GM19468 (cell line): Measurements from ENCODE around the gene CD151.

Experiments
- ATAC-seq: cut with Tn5 transposase; IDR thresholded peaks from one replicate; pipeline ENCODE4 v1.9.1; 2021; ENCODE audit warnings: mild to moderate bottlenecking, moderate library complexity, moderate number of reproducible peaks; ENCODE audit not compliant: unreplicated experiment; ENCODE audit errors: extremely low read depth

The CD151 gene

DNA sequence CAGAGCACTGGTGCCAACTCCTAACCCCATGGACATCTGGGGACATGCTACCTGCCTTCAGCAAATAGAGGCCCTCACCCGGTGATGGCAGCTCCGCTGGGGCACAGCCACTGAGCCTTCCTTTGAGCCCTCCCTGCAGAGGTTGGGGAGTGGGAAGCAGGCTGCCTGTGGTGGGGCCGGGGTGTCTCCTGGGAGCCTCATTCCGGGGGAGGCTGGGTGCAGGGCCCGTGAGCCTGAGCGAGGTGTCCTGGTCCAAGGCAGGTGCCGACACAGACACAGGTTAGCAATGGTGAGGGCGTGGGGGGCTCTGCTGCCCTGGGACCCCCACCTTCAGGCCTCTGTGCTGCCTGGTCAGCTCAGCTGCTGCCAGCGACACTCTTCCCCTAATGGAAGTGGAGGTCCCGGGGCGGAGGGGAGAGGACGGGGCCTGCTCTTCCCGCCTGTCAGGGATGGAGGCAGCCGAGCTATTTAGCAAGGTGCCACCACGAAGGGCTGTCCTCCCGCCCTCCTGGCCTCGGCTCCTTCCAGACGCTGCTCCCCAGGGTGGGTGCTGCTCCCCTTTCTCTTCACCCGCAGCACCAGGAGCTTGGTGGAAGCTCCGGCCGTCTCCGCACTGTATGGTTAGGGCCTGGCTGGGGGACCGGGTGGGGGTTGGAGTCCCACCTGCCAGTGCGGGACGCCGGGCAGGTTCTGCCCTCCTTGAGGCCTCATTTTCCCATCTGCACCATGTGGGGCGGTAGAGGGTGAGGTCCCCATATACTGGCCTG, 21.1 kb downstream of the CD151 start:
- no peak for ATAC-seq

GRCh38 chr11:854601-855329, 22.0 kb downstream of the CD151 start:
- ATAC-seq: no peak

GRCh38 chr11:855330-855674, 22.6 kb downstream of the CD151 start:
- ATAC-seq: no peak

GRCh38 chr11:855796-856195, 23.0 kb downstream of the CD151 start:
- no peak for ATAC-seq

DNA sequence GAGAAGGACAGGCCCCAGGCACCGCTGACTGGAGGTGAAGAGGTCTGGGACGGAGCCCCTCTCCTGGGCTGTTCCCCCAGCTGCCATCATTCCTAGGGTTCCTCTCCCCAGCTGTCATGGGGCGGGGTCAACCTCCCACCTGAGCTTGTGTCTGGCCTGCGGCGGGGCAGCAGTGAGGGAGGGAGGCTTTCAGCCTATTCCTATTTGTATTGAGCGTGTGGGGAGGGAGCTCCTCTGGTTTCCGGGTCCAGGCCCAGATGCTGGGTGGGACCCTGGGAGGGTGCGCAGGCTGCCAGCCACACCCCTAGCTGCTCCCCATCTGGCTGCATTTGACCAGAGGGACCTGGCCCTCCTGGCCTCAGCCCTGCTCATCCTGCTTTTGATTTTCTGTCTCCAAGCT, 23.6 kb downstream of the CD151 start:
- no peak for ATAC-seq

DNA sequence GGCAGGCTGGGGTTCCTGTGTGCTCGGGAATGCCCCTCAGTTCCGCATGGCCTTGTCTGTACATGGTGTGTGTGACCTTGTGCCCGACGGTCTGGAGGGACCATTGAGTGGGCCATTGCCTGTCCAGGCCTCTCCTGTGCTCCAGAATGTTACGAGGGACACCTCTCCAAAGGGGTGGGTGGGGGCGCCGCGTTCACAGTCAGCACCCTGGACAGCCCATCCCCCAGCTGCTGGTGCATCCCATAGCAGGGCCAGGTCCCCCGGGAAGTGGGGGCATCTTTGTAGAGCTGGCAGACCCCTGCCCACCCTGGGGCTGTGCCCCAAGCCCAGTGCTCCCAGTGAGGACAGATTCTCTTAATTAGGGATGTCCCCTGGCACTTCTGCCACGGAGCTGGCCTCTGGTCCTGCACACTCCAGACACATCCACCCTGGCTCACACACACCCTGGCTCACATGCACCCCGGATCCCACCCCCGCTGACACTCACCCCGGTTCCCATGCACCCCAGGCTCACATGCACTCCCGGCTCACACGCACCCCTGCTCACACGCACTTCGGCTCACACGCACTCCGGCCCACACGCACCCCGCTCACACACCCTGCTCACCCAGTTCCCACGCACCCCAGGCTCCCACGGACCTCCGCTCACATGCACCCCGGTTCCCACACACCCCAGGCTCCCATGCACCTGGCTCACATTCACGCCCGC, 25.5 kb downstream of the CD151 start:
- ATAC-seq: no peak

- no peak for ATAC-seq
These were observed 26.1 kb downstream of the CD151 start for GRCh38 chr11:858762-859339.

DNA sequence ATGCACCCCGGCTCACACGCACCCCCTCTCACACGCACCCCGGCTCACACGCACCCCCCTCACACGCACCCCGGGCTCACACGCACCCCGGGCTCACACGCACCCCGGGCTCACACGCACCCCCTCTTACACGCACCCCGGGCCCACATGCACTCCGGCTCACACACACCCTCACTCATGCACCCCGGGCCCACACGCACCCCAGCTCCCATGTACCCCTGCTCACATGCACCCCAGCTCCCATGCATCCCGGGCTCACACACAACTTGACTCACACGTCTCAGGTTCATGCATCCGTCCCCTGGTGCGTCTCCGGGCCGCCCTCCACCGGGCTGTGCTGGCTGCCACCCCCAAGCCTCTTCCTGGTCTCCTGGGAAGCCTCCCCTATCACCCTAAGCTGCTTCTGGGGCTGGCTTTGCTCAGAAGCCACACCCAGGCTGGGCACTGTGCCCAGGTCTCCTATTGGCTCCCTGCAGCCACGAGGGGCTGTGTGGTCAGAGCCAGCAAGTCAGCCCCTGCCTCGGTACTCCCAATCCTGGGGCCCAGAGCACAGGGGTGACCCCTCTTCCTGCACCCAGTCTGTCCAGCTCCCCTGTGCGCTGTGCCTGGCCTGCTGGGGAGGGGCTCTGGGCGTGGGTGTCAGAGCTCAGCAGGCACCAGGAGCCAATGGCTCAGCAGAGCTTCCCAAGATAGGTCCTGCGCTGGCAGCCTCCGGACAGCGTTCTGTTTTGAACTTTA, 26.8 kb downstream of the CD151 start:
- ATAC-seq: no peak

GRCh38 chr11:860234-861104, 27.7 kb downstream of the CD151 start:
- no peak for ATAC-seq

- no peak for ATAC-seq
These were observed 28.3 kb downstream of the CD151 start for GRCh38 chr11:861105-861479.

DNA sequence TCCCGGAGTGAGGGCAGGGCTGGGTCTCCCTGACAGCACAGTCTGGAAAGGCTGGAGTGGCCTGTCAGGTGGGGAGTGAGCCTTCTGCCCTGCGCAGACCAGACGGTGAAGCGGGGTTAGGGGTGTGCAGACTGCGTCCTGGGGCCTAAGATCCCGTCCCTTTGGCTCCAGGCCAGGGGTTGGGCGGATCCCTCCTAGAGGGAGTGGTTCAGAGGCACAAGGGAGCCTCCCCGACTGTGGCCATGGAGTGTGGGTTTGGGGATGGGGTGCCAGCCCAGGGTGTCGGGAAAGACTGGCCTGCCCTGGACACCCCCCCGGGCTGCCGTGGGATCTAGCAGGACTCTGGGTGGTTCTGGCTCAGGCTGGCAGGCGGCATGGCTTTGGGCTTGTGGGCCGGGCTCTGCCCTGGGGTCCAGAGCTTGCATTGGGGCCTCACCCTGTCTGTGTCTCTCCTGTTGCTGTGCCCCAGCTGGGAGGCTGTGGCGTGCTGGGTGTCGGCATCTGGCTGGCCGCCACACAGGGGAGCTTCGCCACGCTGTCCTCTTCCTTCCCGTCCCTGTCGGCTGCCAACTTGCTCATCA, 29.4 kb downstream of the CD151 start:
- no peak for ATAC-seq

GRCh38 chr11:862696-863022, 29.9 kb downstream of the CD151 start:
- ATAC-seq: no peak

DNA sequence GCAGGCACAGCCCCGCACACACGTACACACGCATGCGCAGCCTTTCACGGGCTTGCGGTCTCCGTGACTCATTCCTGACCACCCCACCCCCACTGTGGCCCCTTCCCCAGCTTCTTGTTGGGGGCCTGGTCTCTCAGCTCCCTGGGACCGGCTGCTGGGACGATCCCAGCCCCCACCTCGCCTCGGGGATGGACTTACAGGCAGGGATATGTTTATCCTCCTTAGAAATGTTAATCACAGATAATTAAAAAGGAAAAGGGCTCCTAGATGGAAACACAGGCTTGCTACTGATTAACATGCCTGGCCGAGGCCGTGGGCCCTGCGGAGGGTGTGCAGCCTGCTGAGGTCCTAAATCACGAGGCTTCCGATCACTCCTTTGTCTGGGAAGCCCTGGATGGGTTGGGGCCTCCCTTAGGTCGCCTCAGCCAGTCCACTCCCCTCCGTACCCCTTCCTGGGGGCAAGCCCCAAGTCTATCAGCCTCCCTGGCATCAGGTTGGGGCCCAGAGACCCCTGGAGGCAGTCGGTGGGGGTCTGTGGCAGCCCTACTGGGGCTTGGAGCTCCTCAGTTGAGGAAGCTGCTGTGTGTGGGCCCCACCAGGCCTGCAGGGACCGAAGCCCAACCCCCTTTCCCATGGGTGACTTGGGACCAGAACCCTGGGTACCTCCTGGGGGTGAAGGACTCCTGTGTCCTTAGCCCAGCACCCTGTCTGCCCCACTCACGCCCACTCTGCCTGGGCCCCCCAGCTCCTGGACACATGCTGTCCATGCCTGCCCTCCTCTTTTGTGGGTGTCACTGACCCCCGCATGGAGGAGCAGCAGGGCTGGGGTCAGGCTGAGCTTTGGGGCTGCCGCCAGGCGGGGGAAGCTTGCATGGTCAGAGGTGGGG, 30.5 kb downstream of the CD151 start:
- ATAC-seq: no peak

- ATAC-seq: no peak
These were observed 31.4 kb downstream of the CD151 start for GRCh38 chr11:863910-864827.

- no peak for ATAC-seq
These were observed 32.1 kb downstream of the CD151 start for GRCh38 chr11:864898-865297.

GRCh38 chr11:865462-866430, 33.0 kb downstream of the CD151 start:
- ATAC-seq: no peak
